DOHH2 (cell line): ENCODE measurements around the gene ZBTB46.

Experiments
- H3F3A ChIP-seq: fragments of 200-600 bp; sonication (generic), shearing (Covaris generic); 2 replicates; pipeline ENCODE4 v1.6.0; 2016; ENCODE audit warnings: antibody characterized with exemption, mild to moderate bottlenecking; ENCODE audit not compliant: control insufficient read depth, insufficient read depth
- H3K27ac ChIP-seq: fragments of 200-600 bp; sonication (generic); 2 replicates; pipeline ENCODE4 v1.5.1; 2014; ENCODE audit warnings: low read depth, mild to moderate bottlenecking, low read length, moderate library complexity
- H3K27me3 ChIP-seq: fragments of 200-600 bp; sonication (generic); 2 replicates; pipeline ENCODE4 v1.6.1; 2014; ENCODE audit warnings: mild to moderate bottlenecking, low read length, mixed read lengths; ENCODE audit not compliant: control insufficient read depth
- H3K36me3 ChIP-seq: fragments of 200-600 bp; sonication (generic); 2 replicates; pipeline ENCODE4 v1.6.1; 2014; ENCODE audit warnings: mild to moderate bottlenecking, low read length, moderate library complexity, mixed read lengths; ENCODE audit not compliant: control insufficient read depth
- H3K4me1 ChIP-seq: fragments of 200-600 bp; sonication (generic); 2 replicates; pipeline ENCODE4 v1.6.1; 2014; ENCODE audit warnings: mild to moderate bottlenecking, low read length, mixed read lengths; ENCODE audit not compliant: control insufficient read depth
- H3K4me2 ChIP-seq: fragments of 200-600 bp; sonication (generic); 2 replicates; pipeline ENCODE4 v1.6.0; 2014; ENCODE audit warnings: mild to moderate bottlenecking, low read length, moderate library complexity
- H3K4me3 ChIP-seq: fragments of 200-600 bp; sonication (generic); 2 replicates; pipeline ENCODE4 v1.5.1; 2014; ENCODE audit warnings: mild to moderate bottlenecking, low read length, mixed read lengths
- H3K79me2 ChIP-seq: fragments of 200-600 bp; sonication (generic); 2 replicates; pipeline ENCODE4 v1.6.1; 2014; ENCODE audit warnings: mild to moderate bottlenecking, low read length, mixed read lengths; ENCODE audit not compliant: control insufficient read depth
- H3K9me2 ChIP-seq: fragments of 200-600 bp; sonication (generic); replicated peaks from 2 replicates; pipeline ENCODE4 v1.6.1; 2014; ENCODE audit warnings: mild to moderate bottlenecking, low read length, mixed read lengths; ENCODE audit not compliant: control insufficient read depth
- H3K9me3 ChIP-seq: fragments of 200-600 bp; sonication (generic); 2 replicates; pipeline ENCODE4 v1.6.1; 2014; ENCODE audit warnings: antibody characterized with exemption, low read length, mixed read lengths; ENCODE audit not compliant: control insufficient read depth, insufficient read depth
- H4K20me1 ChIP-seq: fragments of 200-600 bp; sonication (generic); 2 replicates; pipeline ENCODE4 v1.6.0; 2014; ENCODE audit warnings: low read depth, mild to moderate bottlenecking, antibody characterized with exemption, low read length, moderate library complexity; ENCODE audit not compliant: control insufficient read depth, insufficient read depth
- CTCF ChIP-seq: fragments of 200-600 bp; sonication (generic); IDR thresholded peaks from one replicate; pipeline ENCODE4 v1.5.1; 2014; ENCODE audit warnings: antibody characterized with exemption, mild to moderate bottlenecking, low read depth, low read length; ENCODE audit not compliant: poor library complexity, severe bottlenecking
- EZH2phosphoT487 ChIP-seq: fragments of 200-600 bp; sonication (generic); IDR thresholded peaks from 2 replicates; pipeline ENCODE4 v1.6.1; 2017; ENCODE audit warnings: borderline replicate concordance, mild to moderate bottlenecking, antibody characterized with exemption, low read length, moderate library complexity, mixed read lengths

ZBTB46 gene

GRCh38 chr20:63765082-63765873 lies 65.8 kb downstream of the ZBTB46 start:
- H3K4me2 ChIP-seq: no peak overlapping the region
- H3K27ac ChIP-seq: no peak overlapping the region

GRCh38 chr20:63759377-63759901 lies 71.6 kb downstream of the ZBTB46 start:
- peaks cover 15% of the 10 kb centered on the region for H3K27me3 ChIP-seq
- H3K4me2 ChIP-seq: no peak overlapping the region
- H3K27ac ChIP-seq: no peak overlapping the region
- H3K79me2 ChIP-seq: no peaks in the 10 kb centered on the region
- H4K20me1 ChIP-seq: no peaks in the 10 kb centered on the region
- no peaks in the 10 kb centered on the region for H3K4me1 ChIP-seq
- TF ChIP-seq CTCF (no peak), EZH2phosphoT487 (no peak)
- H3K36me3 ChIP-seq: no peaks in the 10 kb centered on the region
- H3K9me3 ChIP-seq: no peaks in the 10 kb centered on the region
- H3F3A ChIP-seq: no peaks in the 10 kb centered on the region
- H3K4me3 ChIP-seq: no peak overlapping the region
- H3K9me2 ChIP-seq: no peaks in the 10 kb centered on the region

More at GRCh38 chr20:63765082-63765873, 65.8 kb downstream of the ZBTB46 start:
- Histone ChIP-seq H3K9me2 (no peaks in the 10 kb centered on the region), H3K9me3 (no peaks in the 10 kb centered on the region), H3K4me1 (no peaks in the 10 kb centered on the region), H3F3A (no peaks in the 10 kb centered on the region), H3K79me2 (no peaks in the 10 kb centered on the region), H3K4me3 (no peak overlapping the region), H3K27me3 (peaks cover 7% of the 10 kb centered on the region), H4K20me1 (no peaks in the 10 kb centered on the region), H3K36me3 (no peaks in the 10 kb centered on the region)
- TF ChIP-seq CTCF (no peak), EZH2phosphoT487 (no peak)

GRCh38 chr20:63758152-63758551 lies 72.9 kb downstream of the ZBTB46 start:
- Histone ChIP-seq H3K79me2 (no peaks in the 10 kb centered on the region), H3F3A (no peaks in the 10 kb centered on the region)
- TF ChIP-seq CTCF (no peak), EZH2phosphoT487 (no peak)

More at GRCh38 chr20:63758152-63758551, 72.9 kb downstream of the ZBTB46 start:
- Histone ChIP-seq H3K9me2 (no peaks in the 10 kb centered on the region), H3K4me3 (no peak overlapping the region), H3K27ac (no peak overlapping the region), H3K36me3 (no peaks in the 10 kb centered on the region), H3K27me3 (peaks cover 15% of the 10 kb centered on the region), H4K20me1 (no peaks in the 10 kb centered on the region), H3K4me2 (no peak overlapping the region), H3K4me1 (no peaks in the 10 kb centered on the region), H3K9me3 (no peaks in the 10 kb centered on the region)
